Stimulated activated naive CD4-positive, alpha-beta T cell treated with Interleukin-2 at 50 U/mL for 16 hours (primary cell): Measurements from ENCODE around the gene BCR.

Experiments used
- DNase-seq: peaks from one replicate; lab custom pipeline; 2025; lab: John Stamatoyannopoulos, UW

The BCR gene

DNA sequence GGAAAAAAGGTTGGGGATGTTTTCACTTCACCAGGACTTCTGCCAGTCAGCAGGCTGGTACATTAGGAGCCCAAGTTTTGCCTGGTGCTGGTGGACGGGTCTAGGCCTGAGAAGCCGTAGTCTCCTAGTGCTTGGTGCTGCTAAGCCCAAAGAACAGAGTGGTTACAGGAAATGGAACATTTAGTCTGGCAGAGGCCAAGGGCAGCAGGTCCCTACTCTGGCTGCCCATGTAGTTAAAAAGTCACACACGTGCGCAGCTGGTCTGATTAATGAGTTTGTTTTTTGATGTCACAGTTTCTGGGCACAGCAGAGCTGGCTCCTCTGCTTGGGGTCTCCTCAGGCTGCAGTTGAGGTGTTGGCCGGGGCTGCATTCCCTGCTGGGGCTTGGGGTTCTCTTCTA lies 20.6 kb downstream of the BCR start:
- DNase-seq, result no peak

DNA sequence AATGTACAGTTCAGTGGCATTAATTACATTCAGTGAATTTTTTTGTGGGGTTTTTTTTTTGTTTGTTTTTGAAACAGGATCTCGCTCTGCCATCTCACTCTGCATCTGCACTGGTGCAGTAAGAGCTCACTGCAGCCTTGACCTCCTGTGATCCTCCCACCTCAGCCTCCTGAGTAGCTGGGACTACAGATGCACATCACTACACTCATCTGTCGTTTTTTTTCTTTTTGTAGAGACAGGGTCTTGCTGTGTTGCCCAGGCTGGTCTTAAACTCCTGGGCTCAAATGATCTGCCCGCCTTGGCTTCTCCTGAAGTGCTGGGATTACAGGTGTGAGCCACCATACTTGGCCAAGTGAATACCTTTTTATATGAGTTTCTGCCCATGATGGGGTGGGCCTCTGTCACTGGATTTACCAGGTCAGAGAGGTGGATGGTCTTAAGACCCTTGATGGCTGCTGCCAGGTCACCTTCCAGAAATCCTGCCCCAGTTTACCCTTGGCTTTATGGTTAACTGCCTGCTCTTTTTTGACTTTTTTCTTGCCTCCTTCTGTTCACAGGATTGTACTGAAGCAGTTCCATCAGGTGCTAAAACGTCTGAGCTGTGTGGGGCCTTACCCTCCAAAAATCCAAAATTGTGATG lies 22.6 kb downstream of the BCR start:
- no peak for DNase-seq

DNA sequence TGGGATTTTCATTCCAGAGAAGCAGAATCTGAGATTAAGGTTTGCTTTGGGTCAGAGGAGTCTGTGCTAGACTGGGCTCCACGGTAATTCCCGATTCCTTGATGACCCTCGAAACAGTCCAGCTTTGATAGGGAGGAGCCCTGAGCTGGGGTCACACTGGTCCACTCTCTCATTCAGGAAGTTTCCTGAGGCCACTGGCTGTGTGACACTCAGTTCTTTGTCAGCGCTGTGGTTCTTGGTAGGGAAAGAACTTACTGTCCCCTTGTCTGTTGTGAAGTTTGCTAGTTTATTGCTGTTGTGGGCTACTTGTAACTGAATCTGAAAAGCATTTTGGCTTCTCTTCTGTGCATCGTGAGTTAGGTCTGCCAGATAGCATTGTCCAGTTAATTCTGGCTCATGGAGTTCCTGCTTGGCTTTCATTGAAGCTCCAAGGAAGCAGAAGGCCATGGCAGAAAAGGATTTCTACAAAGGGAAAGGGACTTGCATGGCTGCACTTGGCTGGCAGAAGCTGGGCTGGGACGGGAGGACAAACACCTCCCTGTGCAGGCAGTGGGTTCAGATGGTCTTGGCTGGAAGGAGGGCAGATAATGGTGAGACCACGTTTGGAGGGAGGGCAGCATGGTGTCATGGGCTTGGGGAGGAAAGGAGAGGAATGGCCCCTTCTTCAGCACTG lies 23.3 kb downstream of the BCR start:
- no peak for DNase-seq

DNA sequence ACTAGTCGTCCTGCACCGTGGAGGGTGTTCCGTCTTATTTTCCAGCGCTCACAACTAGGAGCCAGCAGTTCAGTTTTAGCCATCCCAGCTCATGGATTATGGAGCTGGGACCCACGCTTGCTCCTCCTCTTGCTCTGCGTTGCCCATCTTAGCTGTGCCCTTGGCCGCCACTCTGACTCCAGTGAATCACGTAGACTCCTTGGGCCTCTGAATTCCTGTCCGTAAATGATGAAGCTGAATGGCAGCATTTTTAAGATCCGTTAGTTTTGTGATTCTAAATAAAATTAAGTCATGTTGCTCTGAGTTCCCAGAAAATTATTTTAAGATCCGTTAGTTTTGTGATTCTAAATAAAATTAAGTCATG lies 23.8 kb downstream of the BCR start:
- no peak for DNase-seq

DNA sequence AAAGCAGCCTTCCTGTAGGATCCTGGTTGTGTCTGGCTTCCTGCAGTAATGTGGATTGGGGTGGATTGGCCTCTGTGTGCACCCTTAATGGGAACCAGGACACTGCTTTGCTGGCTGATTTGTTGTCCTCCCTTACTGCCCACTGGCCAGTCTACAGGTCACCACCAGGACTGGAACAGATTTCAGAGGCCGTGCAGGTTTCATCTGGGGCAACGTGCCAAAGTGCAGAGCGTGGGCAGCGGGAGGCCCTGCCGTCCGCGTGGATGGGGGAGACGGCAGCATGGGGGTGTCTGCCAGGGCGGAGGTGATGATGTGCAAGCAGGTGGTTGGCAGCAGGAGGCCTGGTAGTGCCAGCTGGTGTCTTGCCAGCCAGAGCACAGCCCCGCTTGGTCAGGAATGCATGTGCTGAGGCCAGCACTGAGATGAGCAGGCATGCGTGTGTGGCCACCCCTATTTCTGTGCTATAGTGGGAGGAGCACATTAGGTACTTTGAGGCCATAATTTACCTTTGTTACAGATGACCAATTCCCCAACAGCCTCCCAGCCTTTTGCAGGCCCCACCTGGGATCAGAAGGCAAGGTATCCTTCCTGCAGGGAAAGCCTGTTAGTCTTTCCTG lies 24.3 kb downstream of the BCR start:
- DNase-seq, result no peak

DNA sequence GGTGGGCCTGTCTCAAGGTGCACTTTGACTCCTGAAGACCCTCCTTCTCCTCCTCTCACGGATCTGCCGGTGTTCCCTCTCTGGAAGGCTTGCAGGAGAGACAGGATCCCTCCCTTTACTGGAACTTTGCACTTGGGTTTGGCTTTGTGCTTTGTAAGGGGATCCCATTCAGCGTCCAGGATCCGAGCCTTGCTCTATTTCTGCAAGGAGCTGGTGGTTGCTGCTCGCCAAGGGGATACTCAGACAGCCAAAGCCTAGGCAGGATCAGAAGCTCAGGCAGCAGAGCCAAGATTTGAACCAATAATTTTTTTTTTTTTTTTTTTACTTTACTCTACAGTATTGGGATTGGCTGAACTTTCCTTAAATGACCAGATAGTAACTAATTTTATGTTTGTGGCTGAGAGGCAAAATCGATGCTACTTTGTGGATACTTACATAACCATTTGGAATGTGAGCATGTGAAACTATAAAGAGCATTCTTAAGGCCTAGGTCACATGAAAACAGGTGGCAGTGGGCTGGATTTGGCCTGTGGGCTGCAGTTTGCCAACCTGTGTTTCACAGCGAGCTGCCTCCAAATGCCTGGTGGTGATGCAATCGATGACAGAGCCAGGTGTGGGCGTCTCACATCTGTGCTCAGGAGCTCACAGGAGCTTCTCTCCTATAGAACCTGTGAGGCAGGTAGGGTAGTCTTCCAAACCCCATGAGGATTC lies 25.2 kb downstream of the BCR start:
- no peak for DNase-seq

DNA sequence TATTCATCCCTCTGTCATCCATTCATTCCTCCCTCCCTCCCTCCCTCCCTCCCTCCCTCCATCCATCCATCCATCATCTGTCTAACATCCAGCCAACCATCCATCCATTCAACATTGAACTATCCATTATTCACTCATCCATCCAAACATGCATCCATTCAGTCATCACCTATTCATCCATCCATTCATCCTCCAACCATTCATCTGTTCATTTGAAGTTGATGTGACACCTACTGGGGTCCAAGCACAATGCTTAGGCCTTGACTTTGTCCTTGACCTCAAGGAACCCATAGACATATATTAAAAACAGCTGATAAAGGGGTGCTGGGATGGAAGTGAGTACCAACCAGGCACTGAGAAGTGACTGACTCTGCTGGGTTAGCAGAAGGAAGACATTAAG lies 26.6 kb downstream of the BCR start:
- no peak for DNase-seq

DNA sequence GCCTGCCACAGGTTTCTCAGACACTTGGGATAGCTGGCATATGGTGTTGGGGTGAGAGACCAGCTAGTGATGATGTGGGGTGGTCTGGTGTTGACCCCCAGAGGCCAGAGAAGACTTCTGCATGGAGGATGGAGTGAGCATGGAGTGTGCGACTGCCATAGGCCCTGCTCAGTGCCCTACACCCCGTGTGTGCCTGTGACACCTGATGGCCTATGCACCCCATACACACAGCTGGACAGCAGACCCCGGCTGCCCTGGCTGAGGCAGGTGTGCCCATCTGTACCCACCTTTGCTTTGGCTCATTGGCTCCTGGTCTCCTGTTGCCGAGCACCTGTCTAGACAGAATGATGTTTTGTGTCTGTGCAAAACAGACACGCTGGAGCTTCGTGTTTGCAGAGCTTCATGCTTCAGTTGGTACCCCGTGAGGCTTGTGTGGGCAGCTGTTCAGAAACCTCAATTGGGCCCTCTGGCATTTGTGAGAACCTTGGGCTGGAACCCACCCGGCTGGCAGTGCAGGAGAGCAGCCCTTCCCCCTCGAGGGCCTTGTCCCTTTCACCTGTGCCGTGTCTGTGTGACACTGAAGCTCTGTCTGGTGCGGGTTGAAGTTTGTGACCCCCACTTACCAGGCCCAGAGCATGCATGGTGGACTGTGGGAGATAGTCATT lies 27.6 kb downstream of the BCR start:
- no peak for DNase-seq

DNA sequence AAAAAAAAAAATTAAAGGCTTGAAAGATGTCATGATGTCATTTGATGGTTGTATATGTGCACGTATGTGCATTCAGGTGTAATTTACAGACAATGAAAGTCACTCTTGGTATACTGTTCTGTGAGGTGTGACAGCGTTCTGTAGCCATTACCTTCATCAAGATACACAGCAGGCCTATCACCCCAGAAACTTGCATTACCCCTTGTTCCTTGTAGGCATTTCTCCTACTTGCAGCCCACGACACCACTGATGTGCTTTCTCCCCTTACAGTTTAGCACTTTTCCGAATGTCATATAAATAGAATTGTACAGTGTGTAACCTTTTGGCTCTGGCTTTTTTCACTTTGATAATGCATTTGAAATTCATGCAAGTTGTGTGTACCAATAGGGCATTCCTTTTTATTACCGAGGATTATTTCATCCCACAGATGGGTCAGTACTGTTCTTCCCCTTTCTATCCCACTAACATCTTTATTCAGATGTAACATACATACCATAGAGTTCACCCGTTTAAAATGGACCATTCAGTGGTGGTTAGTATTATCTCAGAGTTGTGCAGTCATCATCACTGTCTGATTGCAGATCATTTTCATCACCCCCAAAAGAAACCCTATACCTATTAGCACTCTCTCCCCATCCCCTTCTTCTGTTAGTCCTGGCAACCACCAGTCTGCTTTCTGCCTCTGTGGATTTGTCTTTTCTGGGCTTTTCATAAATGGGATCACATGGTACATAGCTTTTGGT lies 30.3 kb downstream of the BCR start:
- DNase-seq, result no peak

DNA sequence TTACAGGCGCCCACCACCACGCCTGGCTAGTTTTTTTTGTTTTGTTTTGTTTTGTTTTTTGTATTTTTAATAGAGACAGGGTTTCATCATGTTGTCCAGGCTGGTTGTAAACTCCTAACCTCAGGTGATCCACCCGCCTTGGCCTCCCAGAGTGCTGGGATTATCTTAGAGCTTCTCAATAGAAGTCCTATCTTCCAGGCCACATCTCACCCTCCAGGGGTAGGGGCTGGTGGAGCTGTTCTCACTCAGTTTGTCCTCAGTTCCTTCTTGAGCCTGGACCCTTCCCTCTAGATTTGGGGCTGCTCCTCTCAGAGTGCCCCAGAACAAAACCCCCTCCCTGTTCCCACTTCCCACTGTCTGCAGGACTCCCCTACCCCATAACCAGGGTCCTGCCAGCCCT lies 31.3 kb downstream of the BCR start:
- DNase-seq, result no peak

DNA sequence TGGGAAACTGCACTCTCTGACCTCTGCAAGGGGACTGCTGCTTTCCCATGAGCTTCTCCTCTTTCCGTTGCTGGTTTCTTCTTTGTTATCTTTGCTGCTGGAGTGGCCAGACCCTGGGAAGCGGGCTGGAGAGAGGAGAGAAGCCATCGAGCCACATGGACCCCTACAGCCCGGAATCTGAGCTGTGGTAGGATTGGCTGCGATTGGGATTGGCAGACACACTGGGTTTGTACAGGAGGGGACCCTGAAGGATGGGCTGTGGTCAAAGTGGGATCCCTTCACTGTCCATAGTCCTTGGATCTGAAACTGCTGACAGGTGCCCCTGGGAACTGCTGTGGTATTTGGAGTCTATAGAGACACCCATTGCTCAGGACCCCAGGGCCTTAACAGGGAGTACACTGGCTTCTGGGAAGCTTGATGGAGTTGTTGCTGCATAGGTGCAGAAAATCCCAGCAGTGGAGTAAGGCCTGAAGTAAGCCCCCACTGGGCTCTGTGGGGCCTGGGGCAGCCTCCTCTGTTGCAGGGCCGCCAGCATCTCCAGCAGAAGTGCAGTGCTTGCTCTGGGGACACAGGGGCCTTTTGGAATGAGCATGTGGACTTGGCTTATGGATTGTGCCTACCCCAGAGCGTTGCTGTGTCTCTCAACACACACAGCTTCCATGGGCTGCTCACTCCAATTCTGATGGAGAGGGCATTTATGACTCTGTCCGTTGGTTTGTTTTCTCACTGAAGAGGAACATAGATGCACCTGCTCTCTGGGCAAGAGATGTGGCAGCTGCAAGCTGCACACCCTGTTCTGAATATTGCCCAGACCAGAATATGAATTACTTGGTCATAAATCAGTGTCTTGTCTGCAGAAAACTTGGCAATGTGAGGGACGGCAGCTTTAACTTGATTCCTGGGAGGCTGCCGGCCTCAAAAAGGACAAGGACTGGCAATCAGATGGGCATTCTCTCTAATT lies 32.0 kb downstream of the BCR start:
- no peak for DNase-seq

DNA sequence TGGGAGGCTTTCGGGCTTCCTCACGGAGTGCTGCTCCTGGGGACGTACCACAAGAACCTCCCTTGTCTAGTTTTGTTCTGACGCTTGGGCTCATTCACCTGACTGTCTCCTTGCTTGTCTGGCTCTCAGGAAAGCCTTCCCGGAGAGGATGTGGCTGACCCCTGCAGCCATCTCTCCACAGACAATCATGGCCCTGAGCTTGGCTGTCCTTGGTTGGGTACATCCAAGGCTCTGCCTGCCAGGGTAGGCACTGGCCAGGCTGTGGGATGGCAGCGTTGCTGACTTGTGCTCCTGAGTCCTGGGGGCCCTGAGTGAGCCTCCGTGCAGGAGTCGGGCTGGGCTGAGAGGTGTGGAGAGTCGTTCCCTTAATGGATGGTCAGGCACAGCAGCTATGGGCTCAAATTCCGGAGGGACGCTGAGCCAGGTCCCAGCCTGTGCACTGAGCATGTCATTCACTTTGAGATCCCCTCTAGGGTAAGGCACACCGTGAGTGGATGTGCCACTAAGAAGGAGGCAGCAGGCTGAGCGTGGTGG lies 32.8 kb downstream of the BCR start:
- DNase-seq, result no peak

DNA sequence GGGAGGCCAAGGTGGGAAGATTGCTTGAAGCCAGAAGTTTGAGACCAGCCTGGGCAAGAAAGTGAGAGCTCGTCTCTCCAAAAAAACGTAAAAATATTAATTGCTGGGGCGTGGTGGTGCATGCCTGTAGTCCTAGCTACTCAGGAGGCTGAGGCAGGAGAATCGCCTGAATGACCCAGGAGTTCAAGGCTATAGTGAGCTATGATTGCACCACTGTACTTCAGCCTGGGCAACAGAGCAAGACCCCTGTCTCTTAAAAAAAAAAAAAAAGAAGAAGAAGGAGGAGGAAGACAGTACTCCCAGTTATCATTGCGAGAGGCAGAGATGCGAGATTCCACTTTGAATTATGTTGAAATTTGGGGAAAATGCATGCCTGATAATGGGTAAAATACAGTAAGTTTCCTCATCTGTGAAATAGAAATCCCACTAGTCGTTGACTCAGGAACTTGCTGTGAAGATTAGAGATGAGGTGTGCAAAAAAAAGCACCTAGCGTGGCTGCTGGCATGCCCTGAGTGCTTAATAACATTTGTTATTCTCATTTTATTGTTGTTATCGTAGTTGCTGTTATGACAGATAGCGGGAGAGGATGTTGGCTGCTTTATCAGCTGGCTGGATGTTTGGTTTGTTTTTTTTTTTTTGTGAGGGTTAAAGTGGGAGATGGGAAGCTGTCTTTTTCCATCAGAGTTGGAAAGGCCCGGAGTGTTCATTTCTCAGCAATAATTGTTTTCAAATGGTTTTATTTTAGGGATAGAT lies 33.4 kb downstream of the BCR start:
- DNase-seq, result no peak

DNA sequence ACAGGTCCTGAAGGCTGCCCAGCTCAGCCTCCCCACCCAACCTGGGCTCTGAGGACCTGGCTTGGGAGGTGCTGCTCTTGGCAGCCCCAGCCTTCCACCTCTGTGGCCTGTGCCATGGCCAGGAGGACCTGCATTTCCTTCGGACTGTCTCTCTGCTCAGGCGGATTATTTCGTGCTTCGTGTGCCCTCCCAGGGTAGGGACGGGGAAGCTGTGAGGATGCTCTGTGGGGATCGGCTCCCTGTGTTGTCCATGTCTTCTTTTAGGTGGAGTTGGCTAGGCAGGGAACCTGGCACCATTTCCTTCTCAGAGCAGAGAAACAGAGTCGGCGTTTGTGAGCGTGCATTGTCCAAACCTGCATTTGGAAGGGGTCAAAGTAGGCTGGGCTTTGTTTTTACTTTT lies 34.1 kb downstream of the BCR start:
- no peak for DNase-seq

DNA sequence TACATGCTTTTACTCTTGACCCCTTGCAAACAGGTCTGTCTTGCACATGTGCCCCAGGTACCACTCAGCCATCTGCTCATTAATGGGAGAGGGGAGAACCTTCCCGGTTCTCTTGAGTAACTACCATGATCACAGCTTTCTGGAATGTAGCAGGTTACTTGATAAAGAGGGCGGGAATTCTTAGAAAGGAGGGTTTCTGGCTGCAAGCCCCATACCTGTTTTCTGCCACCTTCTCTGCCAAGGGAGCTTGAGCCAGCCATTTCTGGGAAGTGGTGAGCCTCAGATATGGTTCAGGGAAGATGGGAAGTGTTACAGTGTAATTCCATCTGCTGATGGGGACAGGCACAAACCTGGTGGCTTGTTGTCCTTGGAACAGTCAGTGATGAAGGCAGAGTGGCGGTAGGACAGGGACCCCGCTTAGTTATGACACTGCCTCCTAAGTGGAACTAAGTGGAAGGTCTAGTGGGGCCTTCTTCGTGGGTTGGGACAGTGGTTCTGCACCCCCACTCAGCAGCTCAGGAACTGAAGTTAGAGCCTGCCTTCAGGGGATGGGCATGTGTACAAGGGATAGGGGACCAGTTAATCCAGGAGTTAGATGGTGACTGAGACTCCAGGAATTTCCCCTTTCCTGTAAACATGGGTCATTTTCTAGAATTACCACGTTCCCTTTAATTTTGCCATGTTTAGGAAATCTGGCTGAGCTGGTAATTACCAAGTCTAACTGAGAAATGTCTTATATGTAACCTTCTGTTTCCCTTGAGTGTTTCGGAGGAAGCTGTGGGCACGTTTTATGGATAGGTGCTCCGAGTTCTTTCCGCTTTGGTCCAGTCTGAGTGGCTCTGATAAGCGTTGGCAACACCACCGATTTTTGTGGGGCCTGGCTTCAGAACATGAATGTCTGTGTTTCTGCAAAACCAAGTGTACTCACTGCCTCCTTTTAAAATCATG lies 35.3 kb downstream of the BCR start:
- DNase-seq, result no peak

DNA sequence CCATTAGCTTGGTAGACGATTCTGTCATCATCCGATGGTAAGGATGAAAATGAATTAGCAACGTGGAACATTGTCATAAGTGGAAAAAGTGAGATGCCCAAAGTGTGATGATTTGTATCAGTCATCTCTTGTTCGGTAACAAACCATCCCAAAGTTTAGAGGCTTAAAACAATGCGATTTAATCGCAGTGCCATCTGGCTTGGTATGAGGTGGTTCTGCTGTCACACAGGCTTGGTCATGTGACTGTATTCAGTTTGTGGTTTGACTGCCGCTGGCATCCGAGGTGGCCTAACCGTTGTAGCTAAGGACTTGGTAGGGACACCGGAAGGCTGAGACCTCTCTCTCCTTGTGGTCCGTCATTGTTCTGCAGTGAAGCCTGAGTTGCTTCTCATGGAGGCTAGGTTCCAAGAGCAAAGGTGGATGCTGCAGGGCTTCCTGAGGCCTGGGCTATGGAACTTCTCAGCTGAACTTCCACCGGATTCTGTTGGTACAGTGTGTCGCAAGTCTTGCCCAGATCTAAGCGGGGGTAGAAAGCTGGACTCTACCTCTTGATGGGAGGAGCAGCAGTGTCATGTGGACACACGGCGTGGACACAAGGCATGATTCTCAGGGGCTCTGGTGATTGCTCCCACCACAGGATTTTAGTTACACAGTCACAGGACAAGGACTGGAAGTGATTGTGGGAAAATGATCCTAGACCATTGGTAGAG lies 36.3 kb downstream of the BCR start:
- peak; percentile 55 for DNase-seq

DNA sequence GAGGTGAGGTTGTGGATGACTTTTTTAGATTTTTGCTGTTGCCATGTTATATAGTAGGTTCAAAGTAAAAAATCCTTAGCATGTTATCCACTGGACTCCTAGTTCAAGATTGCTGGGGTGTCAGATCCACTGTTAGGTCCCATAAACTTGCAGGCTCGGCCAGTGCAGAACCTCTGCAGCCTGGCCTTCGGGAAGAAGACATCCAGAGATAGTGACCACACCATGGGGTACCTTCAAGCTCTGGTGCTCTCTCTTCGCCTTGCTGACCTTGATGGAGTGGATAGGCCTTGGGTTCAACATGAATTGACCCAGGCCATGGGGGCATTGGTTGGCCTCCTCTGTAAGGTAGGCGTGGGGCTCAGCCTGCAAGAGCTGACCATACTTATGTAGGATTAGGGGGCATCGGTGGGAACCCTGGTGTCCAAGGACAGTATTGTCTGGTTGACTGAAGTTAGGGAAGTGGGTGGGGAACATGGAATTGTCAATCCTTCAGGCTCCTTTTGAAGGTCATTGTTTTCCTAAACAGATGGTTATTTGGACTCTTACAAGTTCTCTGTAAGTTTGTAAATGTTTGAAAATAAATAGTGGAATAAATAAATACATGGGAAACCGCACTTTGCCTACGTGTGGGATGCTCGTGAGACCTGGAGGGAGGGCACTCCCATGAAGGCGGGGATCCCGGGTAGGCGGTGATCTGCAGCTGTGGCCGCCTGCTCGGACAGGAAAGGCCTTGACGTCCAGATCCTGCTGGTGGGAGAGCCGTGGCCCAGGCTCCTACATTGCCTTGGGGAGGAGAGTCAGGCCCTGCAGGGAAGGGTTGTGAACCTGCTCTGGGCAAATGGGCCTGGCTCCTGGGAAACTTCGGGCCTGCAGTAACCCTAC lies 37.1 kb downstream of the BCR start:
- no peak for DNase-seq
